ENCODE data around the gene DHH.

The DHH gene

GRCh38 chr12:49109641-49110463, 15.3 kb upstream of the DHH start:
- DNase-seq (ENCODE audit: low read depth in 4 of 4, low spot score in 1 of 4) = no peak

GRCh38 chr12:49108958-49109404, 14.4 kb upstream of the DHH start:
- no peak for DNase-seq (ENCODE audit: low read depth in 4 of 4, low spot score in 1 of 4)

GRCh38 chr12:49105504-49106084, 11.0 kb upstream of the DHH start:
- no peak for DNase-seq (ENCODE audit: low read depth in 4 of 4, low spot score in 1 of 4)

- no peak for DNase-seq (ENCODE audit: low read depth in 4 of 4, low spot score in 1 of 4)
These were observed 10.2 kb upstream of the DHH start for GRCh38 chr12:49104822-49105221.

- no peak for DNase-seq (ENCODE audit: low read depth in 4 of 4, low spot score in 1 of 4)
These were observed 5.8 kb upstream of the DHH start for GRCh38 chr12:49100380-49100779.

GRCh38 chr12:49098703-49099102, 4.1 kb upstream of the DHH start:
- DNase-seq (ENCODE audit: low read depth in 4 of 4, low spot score in 1 of 4) = no peak

- peak in 2 of 4 experiments; percentile 34 to 39 for DNase-seq (ENCODE audit: low read depth in 4 of 4, low spot score in 1 of 4)
These were observed 3.4 kb upstream of the DHH start for GRCh38 chr12:49098035-49098451.

- no peak for DNase-seq (ENCODE audit: low read depth in 4 of 4, low spot score in 1 of 4)
These were observed 2.8 kb upstream of the DHH start for GRCh38 chr12:49097381-49097780.

GRCh38 chr12:49094975-49095365, 369 bp upstream of the DHH start:
- DNase-seq (ENCODE audit: low read depth in 4 of 4, low spot score in 1 of 4) = no peak

GRCh38 chr12:49093792-49094159, 825 bp downstream of the DHH start:
- DNase-seq (ENCODE audit: low read depth in 4 of 4, low spot score in 1 of 4) = no peak

- DNase-seq (ENCODE audit: low read depth in 4 of 4, low spot score in 1 of 4) = no peak
These were observed 1.7 kb downstream of the DHH start for GRCh38 chr12:49092816-49093406.

GRCh38 chr12:49092086-49092815, 2.4 kb downstream of the DHH start:
- peak in 3 of 4 experiments; percentile 34 to 57 (median 37) for DNase-seq (ENCODE audit: low read depth in 4 of 4, low spot score in 1 of 4)

- DNase-seq (ENCODE audit: low read depth in 4 of 4, low spot score in 1 of 4) = no peak
These were observed 2.8 kb downstream of the DHH start for GRCh38 chr12:49091836-49092085.

- no peak for DNase-seq (ENCODE audit: low read depth in 4 of 4, low spot score in 1 of 4)
These were observed 3.4 kb downstream of the DHH start for GRCh38 chr12:49091056-49091835.

- DNase-seq (ENCODE audit: low read depth in 4 of 4, low spot score in 1 of 4) = no peak
These were observed 4.5 kb downstream of the DHH start for GRCh38 chr12:49089821-49090773.

- DNase-seq (ENCODE audit: low read depth in 4 of 4, low spot score in 1 of 4) = no peak
These were observed 5.7 kb downstream of the DHH start for GRCh38 chr12:49088932-49089330.

- peak in 3 of 4 experiments; percentile 39 to 57 (median 55) for DNase-seq (ENCODE audit: low read depth in 4 of 4, low spot score in 1 of 4)
These were observed 6.3 kb downstream of the DHH start for GRCh38 chr12:49088150-49088931.

GRCh38 chr12:49086116-49086515, 8.5 kb downstream of the DHH start:
- DNase-seq (ENCODE audit: low read depth in 4 of 4, low spot score in 1 of 4) = no peak

GRCh38 chr12:49084438-49084837, 10.2 kb downstream of the DHH start:
- no peak for DNase-seq (ENCODE audit: low read depth in 4 of 4, low spot score in 1 of 4)
